T47D (cell line): ENCODE data around the gene SPDYA.

ENCODE experiments used
- DNase-seq, 2 experiments: peaks; one replicate each; pipeline versions ENCODE4 v3.0.0 to v3.0.0-alpha.2; 2011 to 2012; ENCODE audit warnings: low read depth in 1 of 2, low spot score in 1 of 2
- JUND ChIP-seq: IDR thresholded peaks from 2 replicates; pipeline ENCODE4 v1.6.1; 2012; ENCODE audit warnings: low read depth
- in situ Hi-C: cut with HindIII; loops from 2 replicates; pipeline ENCODE4 v1.10.0; 2016; ENCODE audit warnings: low sequenced_read_pairs, low pct_unique_long_range_greater_than_20kb

SPDYA gene

DNA sequence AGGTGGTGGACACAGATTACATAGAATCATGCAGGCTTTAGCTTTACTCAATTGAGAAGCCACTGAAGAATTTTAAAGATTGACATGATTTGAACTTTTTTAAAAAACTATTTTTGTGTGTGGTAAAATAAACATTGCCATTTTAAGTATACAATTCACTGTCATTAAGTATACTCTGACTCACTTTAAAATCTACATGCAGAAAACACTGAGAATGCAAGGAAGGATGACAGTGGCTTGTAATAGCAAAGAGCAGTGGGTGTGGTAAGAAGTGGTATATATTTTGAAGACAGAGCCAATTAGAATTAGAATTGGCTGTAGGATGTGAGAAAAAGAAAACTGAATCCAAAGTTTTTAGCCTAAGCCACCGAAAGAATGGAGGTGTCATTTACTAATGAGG lies 44.6 kb downstream of the SPDYA start:
- in situ Hi-C loops, result no loop called here
- TF ChIP-seq JUND, result no peak
- no peak for DNase-seq

- TF ChIP-seq JUND, result no peak
- no peak for DNase-seq
- in situ Hi-C loops, result no loop called here
These were observed 45.3 kb downstream of the SPDYA start for GRCh38 chr2:28855977-28856376.

- in situ Hi-C loops, result no loop called here
- no peak for TF ChIP-seq JUND
- DNase-seq, result no peak
These were observed 58.0 kb downstream of the SPDYA start for GRCh38 chr2:28868611-28869010.

DNA sequence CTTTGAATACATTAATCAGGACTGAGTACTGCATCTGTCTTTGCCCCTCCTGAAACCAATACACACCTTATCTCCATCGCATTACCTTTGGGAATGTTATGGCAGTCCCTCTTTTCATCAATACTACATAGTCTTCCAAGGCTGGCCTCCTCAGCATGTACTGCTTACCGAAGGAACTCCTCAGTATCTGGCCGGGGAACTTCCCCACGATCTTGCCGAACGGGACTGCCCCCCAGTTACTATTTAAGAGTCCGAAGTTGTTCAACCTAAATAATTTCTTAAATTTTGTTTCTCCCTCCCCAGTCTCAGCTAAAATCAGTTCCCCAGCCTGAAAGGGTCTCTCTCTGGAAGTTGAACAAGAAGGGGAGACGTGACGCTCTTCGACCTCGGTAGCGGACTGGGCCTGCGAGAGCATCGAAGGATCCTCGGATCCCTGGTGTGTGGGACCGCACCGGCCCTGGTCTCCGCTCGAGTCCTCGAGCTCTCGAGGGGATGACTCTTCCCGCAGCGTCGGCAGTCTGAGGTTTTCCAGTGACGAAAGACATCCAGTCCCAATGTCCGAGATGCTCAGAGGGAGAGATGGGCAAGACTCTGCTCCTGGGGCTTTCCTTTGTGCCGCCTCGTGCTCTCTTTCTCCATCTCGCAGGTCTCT lies 59.0 kb downstream of the SPDYA start:
- no peak for TF ChIP-seq JUND
- DNase-seq, result no peak
- in situ Hi-C loops, result no loop called here

GRCh38 chr2:28870146-28870891 lies 59.7 kb downstream of the SPDYA start, which contains the start of gene TRMT61B:
TRMT61B (minus strand) TSS chr2:28870309; CDS start chr2:28870277, 32 bp downstream.
- peak; percentile 67 to 94 for DNase-seq
- in situ Hi-C loops, result no loop called here
- TF ChIP-seq JUND, result no peak

DNA sequence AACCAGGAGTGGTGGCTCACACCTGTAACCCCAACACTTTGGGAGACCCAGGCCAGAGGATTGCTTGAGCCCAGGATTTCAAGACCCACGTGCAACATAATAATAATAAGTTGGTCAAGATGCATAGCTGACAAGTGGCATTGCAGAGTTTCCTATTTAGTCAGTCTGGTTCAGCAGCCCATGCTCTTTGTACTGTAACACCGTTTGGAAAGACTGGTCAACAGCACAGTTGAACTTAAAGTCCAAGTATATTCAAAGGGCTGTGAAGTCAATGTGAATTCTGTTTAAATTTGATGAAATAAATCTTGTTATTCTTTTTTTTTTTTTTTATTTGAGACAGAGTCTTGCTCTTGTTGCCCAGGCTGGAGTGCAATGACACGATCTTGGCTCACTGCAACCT lies 61.0 kb downstream of the SPDYA start:
- DNase-seq, result no peak
- no peak for TF ChIP-seq JUND
- in situ Hi-C loops, result no loop called here

DNA sequence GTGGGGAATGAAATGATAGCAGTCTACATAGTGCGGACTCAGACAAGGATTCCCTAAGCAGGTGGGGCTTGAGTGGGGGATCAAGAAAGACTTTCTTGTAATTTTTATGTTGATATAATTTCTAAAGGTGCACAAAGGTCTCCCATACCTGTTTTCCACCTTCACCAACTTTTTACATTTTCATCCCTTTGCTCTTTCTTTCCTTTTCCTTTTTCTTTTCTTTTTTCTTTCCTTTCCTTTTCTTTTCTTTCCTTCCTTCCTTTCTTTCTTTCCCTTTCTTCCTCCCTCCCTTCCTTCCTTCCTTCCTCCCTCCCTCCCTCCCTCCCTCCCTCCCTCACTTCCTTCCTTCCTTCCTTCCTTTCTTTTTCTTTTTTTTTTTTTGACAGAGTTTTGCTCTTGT lies 69.6 kb downstream of the SPDYA start:
- no peak for TF ChIP-seq JUND
- in situ Hi-C loops, result no loop called here
- no peak for DNase-seq

- in situ Hi-C loops, result no loop called here
- no peak for DNase-seq
- no peak for TF ChIP-seq JUND
These were observed 82.9 kb downstream of the SPDYA start for GRCh38 chr2:28893488-28893887.

DNA sequence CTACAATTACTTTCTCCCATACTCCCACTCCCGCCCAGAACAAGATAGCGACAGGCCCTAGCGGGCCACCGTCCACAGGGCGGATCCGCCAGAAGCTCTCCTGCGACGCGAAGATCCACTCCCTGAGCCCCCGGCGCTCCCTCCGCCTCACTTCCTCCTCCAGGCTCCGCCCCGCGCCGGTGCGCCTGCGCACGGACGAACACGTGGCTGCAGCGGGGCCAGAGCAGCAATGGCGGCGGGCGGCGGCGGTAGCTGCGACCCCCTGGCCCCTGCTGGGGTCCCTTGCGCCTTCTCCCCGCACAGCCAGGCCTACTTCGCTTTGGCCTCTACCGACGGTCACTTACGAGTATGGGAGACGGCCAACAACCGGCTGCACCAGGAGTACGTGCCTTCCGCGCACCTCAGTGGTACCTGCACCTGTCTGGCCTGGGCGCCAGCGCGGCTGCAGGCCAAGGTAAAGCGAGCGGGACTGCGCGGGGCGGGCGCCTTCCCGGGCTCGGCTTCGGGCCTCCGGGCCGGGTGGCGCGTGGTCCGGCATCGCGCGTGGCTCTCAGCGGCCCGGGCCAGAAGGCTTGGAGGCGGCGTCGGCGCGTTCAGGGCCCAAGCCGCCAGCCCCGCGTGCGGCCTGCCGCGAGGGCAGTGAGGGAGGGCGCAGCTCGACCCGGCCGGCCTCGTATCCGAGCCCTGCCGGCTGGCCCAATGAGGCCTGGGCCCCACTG lies 84.0 kb downstream of the SPDYA start, which contains the start of gene WDR43:
TSS of gene WDR43 (plus strand) at position 198 of the 719 bp plus-strand sequence. CDS start at position 230, 32 bp downstream.
- TF ChIP-seq JUND, result no peak
- DNase-seq, result peak; percentile 79 to 98
- in situ Hi-C loops, result no loop called here

GRCh38 chr2:28895189-28895893 lies 84.7 kb downstream of the SPDYA start:
- in situ Hi-C loops, result no loop called here
- peak in 1 of 2 experiments; percentile 23 for DNase-seq
- TF ChIP-seq JUND, result no peak

DNA sequence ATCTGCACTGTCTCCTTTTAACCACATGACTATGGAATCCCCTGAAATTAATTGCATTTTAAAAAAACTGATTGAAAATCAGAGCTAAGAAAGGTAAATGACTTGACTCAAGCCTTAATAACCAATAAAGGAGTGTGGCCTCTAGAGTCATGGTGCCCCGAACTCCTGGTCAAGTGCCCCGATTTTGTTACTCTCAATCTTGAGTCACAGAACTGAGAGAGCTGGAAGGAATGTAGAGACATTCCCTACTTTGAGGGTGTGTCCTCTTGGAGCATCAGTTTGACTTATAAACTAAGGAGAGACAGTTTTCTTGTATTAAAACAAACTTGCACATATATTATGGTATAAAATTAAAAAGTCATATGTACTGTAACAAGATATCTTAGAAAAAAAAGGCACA lies 86.3 kb downstream of the SPDYA start:
- no peak for DNase-seq
- in situ Hi-C loops, result no loop called here
- TF ChIP-seq JUND, result no peak

GRCh38 chr2:28898048-28898447 lies 87.4 kb downstream of the SPDYA start:
- no peak for DNase-seq
- TF ChIP-seq JUND, result no peak
- in situ Hi-C loops, result no loop called here
